ENCODE data around the gene CHRM1. TPM values are rescaled to one million over a fixed set of nuclear protein-coding genes. Genes with fewer than 3 reads are reported as not detected.

CHRM1 gene
- total RNA-seq, 1 experiment from 2014 or later, result 0.10 TPM

- H3K9ac ChIP-seq (ENCODE audit: low read length), result no peak overlapping the region
- no peak overlapping the region for H3K27ac ChIP-seq (ENCODE audit: low read depth, low read length)
- H3K36me3 ChIP-seq (ENCODE audit: control insufficient read depth in 1 of 2, insufficient read depth in 2 of 2, low read length in 2 of 2), result peaks cover 0 to 23% of the 10 kb centered on the region in 2 experiments; a peak in 3 of 4 replicates
- no peak overlapping the region for H3K4me3 ChIP-seq (replicated peaks in 1 of 2; ENCODE audit: low read depth in 1 of 2, low read length in 2 of 2)
- ChIA-PET RAD21 (ENCODE audit: low non-redundant PET in 1 of 2, low total read pairs in 2 of 2, uncharacterized antibody in 2 of 2, unreplicated experiment in 2 of 2) (no interaction called here), POLR2A (interaction anchor here (0.8 to 4.9 kb wide), 2 partner anchors 10 to 23 kb away, joined by 3 to 49 read pairs; partner anchors contain the start of gene WDR74), CTCF (no interaction called here)
- peaks cover 14 to 20% of the 10 kb centered on the region in 2 experiments for H3K4me1 ChIP-seq (ENCODE audit: control insufficient read depth in 1 of 2, insufficient read depth in 2 of 2, low read length in 2 of 2)
- TF ChIP-seq ZFX (IDR thresholded peaks at IDR 0.05), result no peak
- no peak for TF ChIP-seq ELF1 (IDR thresholded peaks at IDR 0.05; ENCODE audit: borderline replicate concordance, low read depth)
- no peak for TF ChIP-seq ATF3 (IDR thresholded peaks at IDR 0.05)
- TF ChIP-seq REST (IDR thresholded peaks at IDR 0.05; ENCODE audit: low read depth), result no peak
- no peak for TF ChIP-seq CEBPB (IDR thresholded peaks at IDR 0.05; ENCODE audit: low read depth)
- TF ChIP-seq ZNF274 (IDR thresholded peaks at IDR 0.05; ENCODE audit: low read depth, low read length), result no peak
- no peak for TF ChIP-seq FOSL1 (IDR thresholded peaks at IDR 0.05; ENCODE audit: low read depth)
- no peak for TF ChIP-seq SP1 (IDR thresholded peaks at IDR 0.05; ENCODE audit: low read depth)
- no peak for TF ChIP-seq MAX (IDR thresholded peaks at IDR 0.05)
- no peak for TF ChIP-seq CBX3 (IDR thresholded peaks at IDR 0.05; ENCODE audit: low read depth)
- TF ChIP-seq POLR2AphosphoS5 (IDR thresholded peaks at IDR 0.05; ENCODE audit: low read depth, low read length), result no peak
- TF ChIP-seq JUND (IDR thresholded peaks at IDR 0.05), result no peak
- no peak for TF ChIP-seq TCF7L2 (IDR thresholded peaks at IDR 0.05; ENCODE audit: borderline replicate concordance, extremely low read depth, insufficient read depth, insufficient read length)
- TF ChIP-seq EGR1 (IDR thresholded peaks at IDR 0.05; ENCODE audit: low read depth), result no peak
- TF ChIP-seq RAD21 (IDR thresholded peaks at IDR 0.05; ENCODE audit: low read depth), result no peak
- no peak for TF ChIP-seq POLR2A (IDR thresholded peaks at IDR 0.05; ENCODE audit: borderline replicate concordance, extremely low read depth, insufficient read depth, insufficient read length)
- no peak for TF ChIP-seq ZBTB33 (IDR thresholded peaks at IDR 0.05; ENCODE audit: extremely low read depth, insufficient replicate concordance, low read length)
- no peak for TF ChIP-seq SRF (IDR thresholded peaks at IDR 0.05; ENCODE audit: low read depth)
- TF ChIP-seq CTCF (IDR thresholded peaks at IDR 0.05 in 2 of 3, conservative IDR thresholded peaks at IDR 0.05 in 1 of 3; ENCODE audit: borderline replicate concordance in 1 of 3, insufficient read depth in 1 of 3, low read depth in 2 of 3, low read length in 2 of 3), result no peak
- no peak for TF ChIP-seq YY1 (IDR thresholded peaks at IDR 0.05; ENCODE audit: extremely low read depth, insufficient replicate concordance, low read depth, low read length)
- H3K9me2 ChIP-seq (ENCODE audit: insufficient read depth), result no peaks in the 10 kb centered on the region
- no peaks in the 10 kb centered on the region for H3K27me3 ChIP-seq (ENCODE audit: insufficient read depth, low read length)
- BruUV-seq (replicated peaks), result no TSS peak
- DNase-seq (ENCODE audit: low read depth, low spot score) (no peak), ATAC-seq (no peak)
- peaks cover 98% of the 10 kb centered on the region for H3K79me2 ChIP-seq (ENCODE audit: insufficient read depth, low read length)
- H2AFZ ChIP-seq (ENCODE audit: low read depth, low read length, poor library complexity, severe bottlenecking), result no peak overlapping the region
- no peak overlapping the region for H3K4me2 ChIP-seq (ENCODE audit: low read length)
- intact Hi-C loops (cut with micrococcal nuclease), result loop anchor here (2.0 kb wide), 1 partner anchor 131 kb away; no protein-coding TSS in a partner anchor
- no peaks in the 10 kb centered on the region for H3K9me3 ChIP-seq (ENCODE audit: control insufficient read depth in 1 of 2, insufficient read depth in 1 of 2, low read depth in 1 of 2, low read length in 2 of 2)
- peaks cover 5% of the 10 kb centered on the region; the same call in 1 of the 2 replicates for H4K20me1 ChIP-seq (ENCODE audit: insufficient read depth)
These were observed 57.4 kb downstream of the CHRM1 start for GRCh38 chr11:62863687-62864335.
